Activated T-cell treated with anti-CD3 and anti-CD28 coated beads for 24 hours (primary cell): ENCODE measurements around the gene TMC7.
A peak's percentile ranks its signal among the peaks of the same experiment; 100 is the strongest.

Experiments used
- DNase-seq: peaks from one replicate; pipeline ENCODE4 v3.0.0-alpha.2; 2020; ENCODE audit warnings: low read depth

The TMC7 gene

DNA sequence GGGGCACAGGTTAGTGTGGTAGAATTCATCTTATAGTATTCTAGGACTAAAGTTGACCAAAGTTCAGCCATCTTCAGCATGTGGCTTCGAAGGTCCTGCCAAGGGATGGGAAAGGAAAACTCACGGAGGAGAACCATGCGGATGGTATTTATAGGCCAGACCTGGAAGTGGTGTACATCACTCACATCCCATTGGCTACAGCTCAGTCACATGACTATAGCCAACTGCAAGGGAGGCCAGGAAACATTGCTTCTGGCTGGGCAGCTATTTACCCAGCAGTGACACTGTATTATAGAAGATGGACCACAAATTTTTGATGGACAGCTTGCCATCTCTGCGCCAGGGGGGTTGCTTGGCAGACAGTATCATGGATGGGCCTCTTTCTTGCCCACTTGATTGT, 48.0 kb downstream of the TMC7 start:
- no peak for DNase-seq

DNA sequence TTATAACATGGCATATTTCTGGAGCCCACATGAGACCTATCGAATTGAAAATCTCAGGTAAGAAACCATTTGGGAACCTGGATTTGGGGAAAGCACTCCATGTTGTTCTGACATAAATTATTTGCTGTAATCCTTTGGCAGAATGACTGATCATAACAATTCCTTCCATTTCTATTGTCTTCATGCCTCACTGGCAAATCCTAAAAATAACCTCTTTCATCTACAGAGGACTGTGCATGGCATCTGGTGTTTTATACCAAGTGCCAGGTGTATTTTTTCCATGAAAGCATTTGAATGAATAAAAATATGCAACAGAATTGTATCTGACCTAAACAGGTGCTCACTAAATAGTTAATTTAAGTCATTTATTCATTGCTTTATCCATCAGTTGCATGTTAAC, 50.0 kb downstream of the TMC7 start:
- DNase-seq, result no peak

DNA sequence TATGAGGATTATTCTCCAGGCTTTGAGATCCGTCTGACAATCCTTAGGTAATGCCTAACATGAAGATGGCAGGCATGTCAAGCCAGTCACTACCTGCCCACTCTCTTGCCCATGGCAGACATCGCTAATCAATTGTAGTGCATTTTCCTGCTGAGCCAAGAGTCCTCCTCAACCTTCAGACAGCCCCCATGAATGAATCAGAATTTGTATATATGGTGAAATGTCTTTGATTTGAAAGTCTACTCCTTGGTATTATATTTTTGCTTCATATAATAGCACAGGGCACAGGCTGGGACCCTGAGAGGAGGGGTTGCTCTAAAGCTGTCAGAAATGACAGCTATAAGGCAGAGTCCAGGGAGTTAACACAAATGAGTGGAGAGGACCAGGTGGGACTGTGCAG, 56.7 kb downstream of the TMC7 start:
- DNase-seq, result no peak

DNA sequence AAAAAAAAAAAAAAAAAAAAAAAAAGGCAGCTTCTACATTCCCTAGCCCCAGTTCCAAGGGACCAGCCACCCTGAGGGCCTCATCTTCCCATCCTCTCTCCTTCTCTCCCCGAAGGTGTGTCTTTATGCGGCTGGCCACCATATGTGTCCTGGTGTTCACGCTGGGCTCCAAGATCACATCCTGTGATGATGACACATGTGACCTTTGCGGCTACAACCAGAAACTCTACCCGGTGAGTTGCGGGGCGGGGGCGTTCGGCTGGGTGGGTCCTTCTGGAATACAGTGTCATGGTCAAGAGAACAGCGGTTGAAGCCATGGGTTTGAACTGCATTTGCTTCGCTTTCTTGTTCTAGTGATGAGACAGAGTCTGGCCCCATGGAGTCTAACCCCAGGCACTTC, 61.0 kb downstream of the TMC7 start:
- DNase-seq, result no peak

DNA sequence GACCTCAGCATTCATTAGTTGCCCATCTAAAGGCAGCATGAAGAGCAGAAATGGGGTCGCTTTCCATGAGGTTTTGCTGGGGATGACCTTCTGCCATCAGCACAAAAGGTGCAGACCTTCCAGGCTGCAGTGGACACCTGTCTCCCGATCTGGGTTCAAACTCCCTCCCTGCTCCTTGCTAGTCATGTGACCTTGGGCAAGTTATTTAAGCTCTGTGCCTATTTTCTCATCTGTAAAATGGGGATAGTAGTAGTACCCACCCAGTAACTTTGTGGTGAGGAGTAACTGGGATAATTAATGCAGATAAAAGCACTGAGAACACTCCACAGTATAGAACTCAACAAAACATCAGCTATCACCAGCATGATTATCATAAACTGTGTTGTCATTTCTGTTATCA, 62.3 kb downstream of the TMC7 start:
- no peak for DNase-seq

DNA sequence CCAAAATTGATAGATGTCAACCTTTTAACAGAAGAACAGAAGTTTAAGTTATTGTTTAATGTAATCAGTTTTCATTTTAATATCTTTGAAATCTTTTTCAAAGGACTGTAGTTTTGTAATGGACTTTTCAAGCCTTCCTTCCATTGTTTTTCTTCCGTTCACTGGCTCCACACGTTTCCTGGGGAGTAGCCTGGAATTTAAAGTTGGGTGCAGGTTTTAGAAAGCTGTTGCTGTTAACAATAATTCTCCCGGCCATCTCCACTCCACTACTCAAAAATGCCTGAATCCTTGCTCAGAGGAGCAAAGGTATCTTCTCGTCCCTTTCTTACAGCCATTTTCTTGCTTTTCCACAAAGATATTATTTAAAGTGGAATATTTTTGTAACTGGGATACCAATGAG, 79.0 kb downstream of the TMC7 start:
- no peak for DNase-seq

DNA sequence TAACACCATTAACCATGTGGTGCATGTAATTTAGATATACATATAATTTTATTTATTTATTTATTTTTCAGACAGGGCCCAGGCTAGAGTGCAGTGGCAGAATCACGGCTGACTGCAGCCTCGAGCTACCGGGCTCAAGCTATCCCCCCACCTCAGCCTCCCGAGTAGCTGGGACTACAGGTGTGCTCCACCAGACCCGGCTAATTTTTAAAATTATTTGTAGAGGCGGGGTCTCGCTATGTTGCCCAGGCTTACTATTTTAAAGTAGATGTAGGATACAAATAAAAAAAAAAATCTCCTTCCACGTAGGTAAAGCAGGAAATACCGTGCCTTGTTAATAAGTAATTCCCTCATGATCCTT, 83.2 kb downstream of the TMC7 start:
- no peak for DNase-seq

DNA sequence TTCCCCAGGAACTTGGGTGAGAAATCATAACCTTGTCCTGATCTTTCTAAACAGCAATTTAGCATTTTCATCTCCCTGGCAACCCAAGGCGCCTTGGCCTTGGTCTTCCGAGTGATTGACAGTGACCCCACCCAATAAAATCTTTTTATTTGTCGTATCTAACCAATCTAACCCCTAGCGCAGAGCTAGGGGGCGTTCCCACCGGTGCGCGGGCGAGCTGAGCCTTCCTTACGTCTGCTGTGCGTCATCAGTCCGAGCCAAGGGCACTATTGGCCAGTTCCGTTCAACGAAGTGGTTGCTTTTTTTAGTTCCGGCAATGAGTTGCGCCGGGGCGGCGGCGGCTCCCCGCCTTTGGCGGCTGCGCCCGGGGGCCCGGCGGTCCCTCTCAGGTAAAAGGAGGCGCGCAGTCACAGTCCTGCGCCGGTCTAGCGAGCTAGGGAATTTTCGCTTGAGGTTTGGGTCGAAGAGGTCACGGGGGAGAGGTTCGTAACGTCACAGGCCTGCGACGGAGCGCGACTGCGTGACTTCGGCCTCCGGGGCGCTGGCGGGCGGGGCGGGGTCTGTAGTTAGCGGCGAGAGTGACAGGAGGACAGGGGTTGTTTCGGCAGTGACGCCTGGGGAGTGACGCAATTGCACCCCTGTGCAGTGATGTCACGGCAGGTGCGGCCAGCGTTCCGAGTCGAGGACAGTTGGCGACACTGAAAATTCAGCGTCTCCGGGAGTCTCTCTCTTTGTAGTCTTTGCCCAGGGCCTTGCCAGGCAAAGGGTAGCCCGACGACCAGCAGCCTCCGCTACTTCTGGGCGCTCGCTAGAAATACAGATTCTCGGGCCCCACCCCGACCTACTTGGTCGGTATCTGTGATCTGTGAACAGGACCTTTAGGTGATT, 83.9 kb downstream of the TMC7 start, which contains the start of gene COQ7:
TSS of gene COQ7 (plus strand) at position 266 of the 888 bp plus-strand sequence. CDS start at position 317, 51 bp downstream.
- DNase-seq, result peak; percentile 97

DNA sequence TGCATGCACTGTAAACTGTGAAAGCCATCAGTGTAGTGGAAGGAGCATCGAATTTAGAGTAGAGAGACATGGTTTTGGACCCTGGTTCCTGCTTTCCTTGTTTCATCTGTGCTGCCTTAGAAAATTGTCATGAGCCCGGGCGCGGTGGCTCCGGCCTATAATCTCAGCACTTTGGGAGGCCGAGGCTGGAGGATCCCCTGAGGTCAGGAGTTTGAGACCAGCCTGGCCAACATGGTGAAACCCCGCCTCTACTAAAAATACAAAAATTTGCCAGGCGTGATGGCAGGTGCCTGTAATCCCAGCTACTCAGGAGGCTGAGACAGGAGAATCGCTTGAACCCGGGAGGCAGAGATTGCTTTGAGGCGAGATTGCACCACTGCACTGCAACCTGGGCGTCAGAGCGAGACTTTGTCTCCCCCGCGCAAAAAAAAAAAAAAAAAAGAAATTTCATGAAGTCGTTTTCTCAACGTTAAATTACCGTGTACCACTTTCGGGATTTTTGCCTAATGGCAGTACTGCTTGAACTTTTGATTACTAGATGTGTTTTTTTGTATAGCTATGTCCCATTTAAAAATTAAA, 84.6 kb downstream of the TMC7 start:
- no peak for DNase-seq

DNA sequence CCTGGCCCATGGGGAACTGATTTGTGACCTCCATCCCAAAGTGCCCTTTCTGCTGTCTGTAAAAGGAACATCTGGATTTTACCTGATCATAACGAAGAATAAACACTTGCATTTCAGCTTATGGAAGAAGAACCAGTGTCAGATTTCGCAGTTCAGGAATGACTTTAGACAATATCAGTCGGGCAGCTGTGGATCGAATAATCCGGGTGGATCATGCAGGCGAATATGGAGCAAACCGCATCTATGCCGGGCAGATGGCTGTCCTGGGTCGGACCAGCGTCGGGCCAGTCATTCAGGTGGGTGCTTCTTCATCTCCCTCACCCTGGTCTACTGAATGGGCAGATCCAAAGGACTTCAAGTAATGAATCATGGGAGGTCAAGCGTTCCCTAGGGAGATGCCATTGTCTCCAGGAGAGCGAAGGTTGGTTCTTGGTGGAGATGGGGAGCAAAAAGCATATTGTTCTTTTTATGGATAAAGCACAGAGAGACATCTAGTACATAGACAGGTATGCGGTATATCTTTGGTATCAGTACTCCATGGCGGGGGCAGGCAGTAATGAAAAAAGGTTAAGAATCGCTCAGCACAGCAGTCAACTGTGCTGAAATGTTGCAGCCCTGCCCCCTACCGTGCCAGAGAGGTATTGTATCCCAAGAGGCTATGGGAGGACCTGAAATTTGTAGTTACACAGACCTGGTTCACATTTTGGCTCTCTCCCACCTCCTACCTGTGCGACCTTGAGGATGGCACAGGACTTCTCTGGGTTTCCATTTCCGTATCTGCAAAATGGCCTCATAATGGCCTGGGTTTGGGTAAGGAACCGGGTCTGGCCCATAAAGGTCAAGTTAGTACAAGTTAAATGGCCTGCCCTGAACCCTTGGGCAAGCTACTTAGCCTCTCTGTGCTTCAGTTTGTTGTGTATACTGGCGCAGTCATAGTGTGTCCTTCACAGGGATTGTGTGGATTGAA, 88.4 kb downstream of the TMC7 start:
- peak; percentile 36 for DNase-seq

DNA sequence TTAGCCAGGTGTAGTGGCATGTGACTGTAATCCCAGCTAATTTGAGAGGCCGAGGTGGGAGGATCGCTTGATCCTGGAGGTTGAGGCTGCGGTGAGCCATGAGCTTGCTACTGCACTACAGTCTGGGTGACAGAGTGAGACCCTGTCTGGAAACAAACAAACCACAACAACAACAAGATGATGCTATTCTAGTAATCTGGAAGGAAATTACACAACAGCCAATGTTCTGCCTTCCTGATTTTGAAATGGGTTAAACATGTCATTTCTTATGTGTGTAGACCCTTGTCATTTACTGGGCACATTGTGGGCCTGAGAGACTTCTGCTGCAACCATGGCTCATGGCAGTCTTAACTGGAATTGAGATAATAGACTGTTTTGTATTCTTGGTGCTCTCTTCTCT, 89.6 kb downstream of the TMC7 start:
- no peak for DNase-seq

DNA sequence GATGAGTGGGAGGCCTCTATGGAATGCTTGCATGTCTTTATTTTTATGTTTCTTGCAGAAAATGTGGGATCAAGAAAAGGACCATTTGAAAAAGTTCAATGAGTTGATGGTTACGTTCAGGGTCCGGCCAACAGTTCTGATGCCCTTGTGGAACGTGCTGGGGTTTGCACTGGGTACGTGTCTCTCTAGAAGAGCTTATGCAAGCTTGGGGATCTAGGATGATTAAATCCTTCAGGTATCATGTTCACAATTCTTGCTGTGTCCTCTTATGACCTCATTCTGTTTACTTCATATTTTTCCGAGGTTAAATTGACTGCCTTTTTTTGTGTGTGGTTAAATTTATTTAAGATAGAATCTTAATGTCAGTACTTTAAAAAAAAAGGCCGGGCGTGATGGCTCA, 90.1 kb downstream of the TMC7 start:
- no peak for DNase-seq

DNA sequence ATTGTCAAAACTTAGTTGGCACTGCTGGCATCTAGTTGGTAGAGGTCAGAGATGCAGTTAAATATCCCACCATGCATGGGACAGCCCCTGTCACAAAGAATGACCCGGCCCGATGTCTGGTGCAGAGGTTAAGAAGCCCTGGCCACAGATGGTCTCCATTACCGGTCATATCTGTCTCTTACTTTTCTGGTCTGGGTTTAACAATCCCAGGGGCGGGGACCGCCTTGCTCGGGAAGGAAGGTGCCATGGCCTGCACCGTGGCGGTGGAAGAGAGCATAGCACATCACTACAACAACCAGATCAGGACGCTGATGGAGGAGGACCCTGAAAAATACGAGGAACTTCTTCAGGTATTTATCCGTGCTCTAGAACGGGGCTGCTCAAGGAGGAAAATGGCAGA, 91.8 kb downstream of the TMC7 start:
- DNase-seq, result no peak

DNA sequence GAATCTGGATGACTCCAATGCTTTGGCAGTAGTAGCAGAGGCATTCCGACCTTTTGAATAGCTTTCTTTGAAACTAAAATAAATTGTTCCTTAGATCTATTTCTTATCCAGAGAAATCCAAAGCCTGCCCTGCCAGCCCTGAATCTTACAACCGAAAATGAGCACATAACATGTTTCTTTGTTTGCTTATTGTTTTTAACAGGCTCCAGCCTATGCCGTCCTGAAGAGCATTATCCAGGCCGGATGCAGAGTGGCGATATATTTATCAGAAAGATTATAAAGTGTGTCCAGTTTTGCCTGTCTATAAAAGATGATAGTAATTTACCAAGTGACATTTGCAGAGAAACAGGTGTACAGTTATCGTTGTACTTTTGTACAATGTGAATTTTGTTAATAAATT, 94.1 kb downstream of the TMC7 start:
- DNase-seq, result no peak

DNA sequence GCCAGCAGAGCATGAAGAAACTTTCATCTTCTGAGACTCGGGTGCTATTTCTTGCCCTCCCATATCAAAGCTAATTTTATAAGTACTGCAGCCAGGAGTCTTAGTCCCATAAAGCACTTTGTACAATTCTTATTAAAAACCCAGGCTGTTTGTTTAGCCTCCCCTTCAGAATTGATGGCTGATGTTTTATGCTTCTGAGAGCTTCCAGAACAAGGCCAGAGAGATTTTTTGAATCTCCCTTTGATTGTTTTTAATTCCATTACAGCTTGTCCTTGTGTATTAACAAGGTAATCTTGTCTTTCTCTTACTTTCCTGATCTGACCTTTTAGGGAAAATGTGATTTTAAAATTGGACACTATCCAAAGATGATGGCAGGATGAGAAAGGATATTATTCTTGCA, 99.9 kb downstream of the TMC7 start:
- no peak for DNase-seq

DNA sequence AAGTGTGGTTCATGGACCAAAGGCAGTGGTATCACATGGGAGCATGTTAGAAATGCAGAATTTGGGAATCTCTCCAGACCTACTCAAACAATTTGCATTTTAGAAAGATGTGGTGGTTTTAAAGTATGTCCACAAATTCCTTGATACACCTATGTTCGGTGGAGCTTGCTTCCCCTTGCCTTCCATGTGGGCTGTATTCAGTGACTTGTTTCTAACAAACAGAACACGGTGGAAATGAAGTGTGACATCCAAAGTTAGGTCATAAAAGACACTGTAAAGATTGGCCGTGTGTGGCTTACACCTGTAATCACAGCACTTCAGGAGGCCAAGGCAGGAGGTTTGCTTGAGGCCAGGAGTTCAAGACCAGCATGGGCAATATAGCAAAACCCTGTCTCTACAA, 100.4 kb downstream of the TMC7 start:
- no peak for DNase-seq

DNA sequence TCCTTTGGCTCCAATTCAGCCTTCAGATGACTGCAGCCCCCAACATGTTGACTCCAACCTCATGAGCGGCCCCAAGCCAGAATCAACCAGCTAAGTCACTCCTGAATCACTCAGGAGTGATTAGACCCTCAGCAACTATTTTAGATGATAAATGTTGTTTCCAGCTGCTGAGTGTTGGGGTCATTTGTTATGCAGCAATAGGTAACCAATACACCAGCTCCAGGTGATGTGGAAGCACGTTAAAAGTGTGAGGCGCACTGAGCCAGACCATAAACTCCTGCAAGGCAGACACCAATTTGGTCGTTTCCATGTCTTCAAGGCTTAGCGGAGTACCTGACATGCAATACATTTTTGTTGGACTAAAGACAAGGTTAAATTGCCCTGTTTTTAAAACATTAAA, 101.1 kb downstream of the TMC7 start:
- no peak for DNase-seq

DNA sequence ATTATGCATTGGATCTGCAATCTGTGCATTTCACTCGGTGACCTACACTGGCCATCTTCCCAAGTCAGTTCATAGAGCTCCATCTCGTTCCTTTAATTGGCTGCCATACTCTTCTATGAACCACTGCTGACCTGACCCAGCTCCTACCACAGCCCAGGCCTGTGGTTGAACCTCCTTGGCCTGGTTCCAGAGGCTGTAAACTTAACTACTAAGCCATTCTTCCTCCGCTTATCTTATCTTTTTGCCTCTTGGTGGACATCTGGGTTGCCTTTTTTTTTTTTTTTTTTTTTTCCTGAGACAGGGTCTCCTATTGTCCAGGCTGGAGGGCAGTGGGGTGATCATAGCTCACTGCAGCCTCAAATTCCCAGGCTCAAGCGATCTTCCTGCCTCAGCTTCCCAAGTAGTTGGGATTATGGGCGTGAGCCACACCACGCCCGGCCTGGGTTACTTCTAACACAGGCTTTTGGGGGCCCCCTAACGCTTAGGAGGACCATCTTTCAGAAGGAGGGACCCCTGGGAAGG, 102.0 kb downstream of the TMC7 start:
- DNase-seq, result no peak

DNA sequence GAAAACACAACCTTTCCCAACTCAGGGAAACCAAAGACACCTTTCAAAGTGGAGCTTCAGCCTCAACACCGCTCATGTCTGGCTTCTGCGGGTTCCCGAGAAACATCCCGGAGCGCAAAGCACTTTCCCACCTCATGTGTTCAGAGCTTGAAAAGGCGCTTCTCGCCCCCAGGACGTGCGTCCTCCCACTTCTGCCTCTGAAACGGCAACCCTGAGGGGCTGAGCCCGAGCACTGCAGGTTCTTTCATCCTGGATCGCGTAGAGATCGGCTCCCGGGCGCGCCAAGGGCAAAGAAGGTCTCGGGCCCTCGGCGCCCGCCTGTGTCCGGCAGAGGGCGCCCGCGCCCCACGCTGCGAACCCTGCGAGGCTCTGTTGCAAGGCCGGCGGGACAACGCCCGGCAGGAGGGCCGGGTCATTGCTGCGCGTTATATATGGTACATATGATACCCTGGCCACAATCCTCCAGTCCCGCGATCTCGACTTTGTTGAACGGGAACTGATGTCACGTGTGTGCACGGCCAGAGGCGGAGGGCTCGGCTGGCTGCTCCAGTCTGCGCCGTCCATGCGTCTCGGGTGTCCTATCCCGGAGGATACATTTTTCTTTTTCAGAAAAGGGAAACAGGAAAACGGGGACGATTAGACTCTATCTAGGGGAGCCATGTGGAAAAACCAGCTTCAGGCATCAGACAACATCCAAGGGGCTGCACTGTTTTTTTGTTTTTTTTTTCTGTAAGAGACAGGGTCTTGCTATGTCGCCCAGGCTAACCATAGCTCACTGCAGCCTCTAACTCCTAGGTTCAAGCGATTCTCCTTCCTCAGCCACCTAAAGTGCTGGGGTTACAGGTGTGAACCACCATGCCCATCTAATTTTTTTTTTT, 102.8 kb downstream of the TMC7 start:
- DNase-seq, result peak; percentile 72

DNA sequence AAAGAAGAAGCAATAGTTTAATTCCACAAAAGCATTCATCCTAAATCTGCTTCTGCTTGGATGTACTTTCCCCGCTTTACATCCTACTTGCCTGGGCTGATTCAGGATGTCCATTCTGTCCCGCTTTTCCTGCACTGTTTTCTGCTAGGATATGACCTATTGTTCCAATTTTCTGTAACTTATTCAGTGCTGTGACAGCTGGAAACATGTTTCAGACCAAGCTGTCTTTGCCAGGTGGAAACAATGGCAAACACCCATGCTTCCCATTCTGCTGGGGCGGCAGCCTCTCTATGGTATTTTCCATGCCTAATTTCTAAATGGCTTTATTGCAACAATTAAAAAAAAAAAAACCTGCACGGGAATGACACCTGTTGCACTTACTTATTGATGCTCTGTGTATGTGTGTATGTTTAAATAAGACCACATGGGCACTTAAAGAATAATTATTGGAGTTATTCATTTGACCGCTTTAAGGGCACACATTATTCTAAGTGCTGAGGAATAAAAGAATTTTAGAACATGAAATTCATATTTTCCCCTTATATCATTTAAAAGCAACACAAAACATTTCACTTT, 104.7 kb downstream of the TMC7 start:
- no peak for DNase-seq

DNA sequence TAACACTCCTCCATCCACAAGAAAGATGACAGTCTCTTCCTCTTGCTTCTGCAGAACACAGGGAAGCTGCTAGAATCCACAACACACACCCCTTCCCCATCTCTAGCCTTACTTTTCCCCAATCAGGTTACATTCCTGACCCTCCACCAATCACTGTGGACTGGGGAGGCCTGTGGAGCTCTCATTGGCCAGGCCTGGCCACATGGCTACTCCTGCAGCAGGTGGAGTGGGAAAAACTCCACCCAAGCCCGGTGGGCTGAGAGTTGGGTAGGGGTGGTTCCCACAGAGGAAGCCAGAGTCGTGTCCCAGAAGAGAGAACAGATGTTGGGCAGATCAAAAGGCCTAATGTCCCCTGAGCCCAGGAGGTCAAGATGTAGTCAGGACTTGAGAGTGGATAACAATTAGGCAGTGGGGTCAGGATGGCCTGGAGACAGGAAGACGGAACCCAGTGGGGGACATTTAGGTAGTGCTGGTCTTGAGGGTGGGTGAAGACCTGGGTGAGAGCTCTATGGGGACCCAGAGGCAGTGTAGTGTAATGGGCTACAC, 105.7 kb downstream of the TMC7 start:
- DNase-seq, result no peak
